Fibroblast of skin of right quadriceps (primary cell): Measurements from ENCODE around the gene IQCF6.
"Not testable (repeated sequence)": the region's sequence is repeated elsewhere in the genome, so short reads cannot be mapped to it uniquely, and the experiment has no call there.

Experiments
- DNase-seq: peaks from one replicate; pipeline ENCODE4 v3.0.0-alpha.2; 2013

Gene IQCF6

DNA sequence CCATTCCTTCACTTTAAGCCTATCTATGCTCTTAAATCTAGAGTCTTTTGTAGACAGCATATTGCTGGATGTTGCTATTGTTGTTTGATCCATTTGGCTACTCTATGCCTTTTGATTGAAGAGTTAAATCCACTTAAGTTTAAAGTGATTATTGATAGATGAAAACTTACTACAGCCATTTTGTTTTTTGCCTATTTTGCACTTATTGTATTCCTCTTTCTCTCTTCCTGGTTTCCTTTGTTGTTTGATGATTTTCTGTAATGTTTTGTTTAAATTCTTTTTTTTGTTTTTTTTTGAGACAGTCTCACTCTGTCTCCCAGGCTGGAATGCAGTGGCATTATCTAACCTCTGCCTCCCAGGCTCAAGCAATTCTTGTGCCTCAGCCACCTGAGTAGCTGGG is 19.8 kb downstream of the IQCF6 start:
- DNase-seq: no peak

DNA sequence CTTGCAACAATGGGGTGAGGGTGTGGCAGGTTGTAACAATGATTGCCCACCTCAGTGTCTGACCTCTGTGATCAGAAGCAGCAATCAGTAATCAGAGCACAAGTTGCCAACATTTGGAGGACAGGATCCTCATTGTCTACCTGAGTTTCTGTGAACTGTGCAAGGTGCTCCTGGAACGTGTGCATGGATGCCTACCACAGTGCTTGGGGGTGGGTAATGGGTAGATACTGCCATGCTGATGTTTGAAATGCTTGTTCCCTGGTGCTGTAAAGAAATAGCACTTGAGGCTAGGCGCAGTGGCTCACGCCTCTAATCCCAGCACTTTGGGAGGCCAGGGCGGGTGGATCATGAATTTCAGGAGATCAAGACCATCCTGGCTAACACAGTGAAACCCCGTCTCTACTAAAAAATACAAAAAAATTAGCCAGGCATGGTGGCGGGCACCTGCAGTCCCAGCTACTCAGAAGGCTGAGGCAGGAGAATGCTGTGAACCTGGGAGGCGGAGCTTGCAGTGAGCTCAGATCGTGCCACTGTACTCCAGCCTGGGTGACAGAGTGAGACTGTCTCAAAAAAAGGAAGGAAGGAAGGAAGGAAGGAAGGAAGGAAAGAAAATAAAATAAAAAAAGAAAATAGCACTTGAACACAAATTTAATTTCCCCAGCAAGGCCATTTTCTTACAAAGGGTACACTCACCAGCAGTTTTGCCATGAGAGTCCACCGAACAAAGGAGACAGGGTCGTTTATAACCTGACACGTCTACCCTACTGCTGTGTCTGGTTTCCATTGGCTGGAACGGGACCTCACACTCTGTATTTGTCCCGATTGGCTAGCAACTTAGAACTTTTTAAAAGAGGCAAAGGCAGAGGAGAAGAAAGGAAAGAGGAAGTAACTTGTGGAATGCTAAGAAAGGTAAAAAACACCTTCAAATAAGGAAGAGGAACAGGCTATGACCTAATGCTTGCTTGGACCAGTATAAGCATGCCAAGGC is 25.0 kb downstream of the IQCF6 start:
- DNase-seq: not testable (repeated sequence)

DNA sequence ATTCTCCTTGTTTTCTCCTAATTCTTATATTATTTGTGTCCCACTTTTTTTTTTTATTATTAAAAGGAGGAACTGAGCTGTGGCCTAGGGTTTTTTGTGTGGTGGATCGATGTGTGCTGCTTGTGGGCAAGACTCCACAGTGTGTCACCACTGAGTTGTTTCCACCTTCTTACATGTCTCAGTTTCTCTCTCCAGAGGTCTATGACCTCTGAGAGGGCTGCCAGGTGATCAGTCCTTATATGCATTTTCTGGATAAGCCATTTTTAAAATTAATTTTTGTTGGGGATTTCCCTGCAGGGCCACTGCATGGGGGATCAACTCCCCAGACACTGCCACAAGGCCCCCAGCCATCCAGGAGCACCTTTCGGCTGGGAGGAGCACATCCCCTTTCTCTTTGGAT is 27.8 kb downstream of the IQCF6 start:
- DNase-seq: no peak

GRCh38 chr3:51750878-51751277 is 28.2 kb downstream of the IQCF6 start:
- DNase-seq: no peak

- no peak for DNase-seq
Measured at GRCh38 chr3:51748327-51748726, 30.7 kb downstream of the IQCF6 start.

DNA sequence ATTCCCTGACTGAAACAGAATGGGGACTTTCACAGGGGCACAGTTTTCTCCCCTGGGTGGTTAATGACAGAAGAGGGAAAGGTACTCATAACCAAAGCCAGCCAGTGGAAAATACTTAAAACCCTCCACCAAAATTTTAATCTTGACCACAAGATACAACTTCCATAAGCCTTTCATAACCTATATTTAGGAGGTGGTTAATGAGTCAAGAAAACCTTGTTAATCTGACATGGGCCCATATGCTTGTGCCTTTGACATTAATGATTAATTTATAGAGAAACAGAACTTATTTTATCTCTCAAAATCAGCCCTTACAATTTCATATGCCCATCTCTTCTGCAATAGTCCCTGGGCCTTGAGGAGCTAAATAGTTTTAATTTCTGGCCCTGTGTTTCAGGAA is 31.2 kb downstream of the IQCF6 start:
- DNase-seq: no peak

DNA sequence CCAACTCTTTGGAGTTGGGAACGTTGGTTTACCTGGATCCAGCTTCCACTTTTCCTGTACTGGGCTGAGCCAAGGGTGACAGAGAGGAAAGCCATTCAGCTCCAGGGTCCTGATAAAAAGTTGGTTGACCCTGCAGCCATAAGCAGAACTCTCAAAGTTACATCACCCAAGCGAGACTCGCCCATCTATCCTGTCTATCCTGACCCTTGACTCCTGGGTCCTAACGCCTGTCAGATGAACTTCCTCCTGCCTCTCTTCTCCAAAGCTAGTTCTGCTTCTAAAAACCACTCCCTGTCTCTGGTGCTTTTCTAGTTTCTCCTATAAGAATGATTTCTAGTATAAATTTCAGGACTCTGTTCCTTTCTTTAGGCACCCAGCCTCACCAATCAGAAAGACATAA is 36.1 kb downstream of the IQCF6 start:
- DNase-seq: not testable (repeated sequence)

DNA sequence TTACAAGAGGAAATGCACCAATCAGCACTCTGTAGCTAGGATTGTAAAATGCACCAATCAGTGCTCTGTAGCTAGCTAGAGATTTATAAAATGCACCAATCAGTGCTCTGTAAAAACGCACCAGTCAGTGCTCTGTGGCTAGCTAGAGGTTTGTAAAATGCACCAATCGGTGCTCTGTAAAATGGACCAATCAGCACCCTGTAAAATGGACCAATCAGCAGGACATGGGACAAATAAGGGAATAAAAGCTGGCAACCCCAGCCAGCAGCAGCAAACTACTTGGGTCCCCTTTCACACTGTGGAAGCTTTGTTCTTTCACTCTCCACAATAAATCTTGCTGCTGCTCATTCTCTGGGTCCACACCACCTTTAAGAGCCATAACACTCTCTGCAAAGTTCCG is 36.7 kb downstream of the IQCF6 start:
- DNase-seq: not testable (repeated sequence)

- DNase-seq: no peak
Measured at GRCh38 chr3:51739110-51739509, 39.9 kb downstream of the IQCF6 start.

DNA sequence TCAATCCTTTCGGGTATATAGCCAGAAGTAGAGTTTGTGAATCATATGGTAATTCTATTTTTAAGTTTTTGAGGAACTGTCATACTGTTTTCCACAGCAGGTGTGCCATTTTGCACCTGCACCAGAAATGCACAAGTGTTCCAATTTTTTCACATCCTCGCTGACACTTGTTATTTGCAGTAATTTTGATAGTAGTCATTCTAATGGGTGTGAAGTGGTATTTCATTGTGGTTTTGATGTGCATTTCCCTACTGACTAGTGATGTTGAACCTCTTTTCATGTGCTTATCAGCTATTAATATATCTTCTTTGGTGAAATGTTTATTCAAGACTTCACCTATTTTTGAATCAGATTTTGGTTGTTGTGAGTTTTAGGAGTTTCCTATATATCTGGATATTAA is 43.1 kb downstream of the IQCF6 start:
- DNase-seq: no peak

DNA sequence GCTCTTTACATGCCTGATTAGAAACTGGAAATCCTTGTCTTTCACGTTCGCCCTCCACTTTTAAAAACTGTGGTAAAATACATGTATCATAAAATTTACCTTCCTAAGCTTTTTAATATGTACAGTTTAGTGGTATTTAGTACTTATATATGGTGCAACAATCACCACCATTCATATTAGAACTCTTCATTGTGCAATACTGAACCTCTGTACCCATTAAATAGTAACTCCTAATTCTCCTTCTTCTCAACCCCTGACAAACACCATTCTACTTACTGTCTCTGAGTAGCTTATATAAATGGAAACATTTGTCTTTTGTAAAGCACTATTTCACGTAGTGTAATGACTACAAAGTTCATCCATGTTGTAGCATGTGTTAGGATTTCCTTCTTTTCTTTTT is 44.0 kb downstream of the IQCF6 start:
- no peak for DNase-seq

DNA sequence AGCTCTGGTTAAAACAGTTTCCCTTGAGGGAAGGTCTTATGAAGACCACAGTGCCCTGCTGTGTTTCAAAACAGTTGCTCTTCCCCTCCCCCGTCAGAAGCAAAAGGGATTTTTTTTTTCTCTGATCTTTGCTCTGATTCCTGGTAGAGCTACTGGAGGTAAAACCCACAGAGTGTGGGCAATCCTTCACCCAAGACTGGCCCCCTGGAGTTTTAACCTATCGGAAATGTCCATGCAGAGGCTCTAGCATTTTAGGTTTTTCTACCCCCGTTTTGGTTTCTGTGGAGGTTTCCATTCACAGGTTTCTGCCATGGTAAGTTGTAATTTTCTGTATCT is 44.5 kb downstream of the IQCF6 start:
- no peak for DNase-seq

- DNase-seq: no peak
Measured at GRCh38 chr3:51733859-51734571, 45.0 kb downstream of the IQCF6 start.

DNA sequence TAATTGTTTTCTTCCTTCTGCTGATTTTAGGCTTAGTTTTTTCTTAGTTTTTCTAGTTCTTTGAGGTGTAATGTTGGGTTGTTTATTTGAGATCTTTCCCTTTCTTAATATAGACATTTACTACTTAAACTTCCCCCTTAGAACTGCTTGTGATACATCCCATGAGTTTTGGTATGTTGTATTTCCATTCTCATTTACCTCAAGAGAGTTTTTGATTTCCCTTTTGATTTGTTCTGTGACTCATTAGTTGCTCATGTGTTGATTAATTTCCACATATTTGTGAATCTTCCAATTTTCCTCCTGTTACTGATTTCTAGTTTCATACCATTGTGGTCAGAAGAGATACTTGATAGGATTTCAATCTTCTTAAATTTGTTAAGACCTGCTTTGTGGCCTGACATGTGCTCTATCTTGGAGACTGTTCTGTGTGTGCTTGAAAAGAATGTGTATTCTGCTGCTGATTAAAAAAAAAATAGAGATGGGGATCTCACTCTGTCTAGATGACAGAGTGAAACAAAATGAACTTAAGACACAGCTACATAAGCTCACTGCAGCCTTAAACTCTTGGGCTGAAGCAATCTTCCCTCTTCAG is 49.9 kb downstream of the IQCF6 start:
- no peak for DNase-seq
